ENCODE results near the gene OR5H14.

DNA sequence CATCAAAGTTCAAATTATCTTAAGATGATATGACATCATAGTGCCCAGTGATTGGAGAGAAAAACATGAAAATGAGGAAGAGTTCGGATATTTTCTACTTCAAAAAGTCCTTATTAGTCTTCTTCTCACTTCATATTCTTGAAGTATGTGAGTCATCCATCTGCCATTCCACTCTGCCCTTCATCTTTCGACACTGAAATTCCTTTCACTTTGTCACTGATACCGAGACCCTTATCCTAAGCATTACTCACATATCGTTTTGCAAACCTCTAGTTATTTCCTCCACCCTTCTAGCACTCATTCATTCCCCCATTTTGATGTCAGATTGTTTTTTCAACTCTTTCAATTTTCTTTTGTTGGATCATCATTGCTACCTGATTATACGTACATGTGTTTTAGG lies 4.0 kb downstream of the OR5H14 start:
- TF ChIP-seq, protein P1, sequence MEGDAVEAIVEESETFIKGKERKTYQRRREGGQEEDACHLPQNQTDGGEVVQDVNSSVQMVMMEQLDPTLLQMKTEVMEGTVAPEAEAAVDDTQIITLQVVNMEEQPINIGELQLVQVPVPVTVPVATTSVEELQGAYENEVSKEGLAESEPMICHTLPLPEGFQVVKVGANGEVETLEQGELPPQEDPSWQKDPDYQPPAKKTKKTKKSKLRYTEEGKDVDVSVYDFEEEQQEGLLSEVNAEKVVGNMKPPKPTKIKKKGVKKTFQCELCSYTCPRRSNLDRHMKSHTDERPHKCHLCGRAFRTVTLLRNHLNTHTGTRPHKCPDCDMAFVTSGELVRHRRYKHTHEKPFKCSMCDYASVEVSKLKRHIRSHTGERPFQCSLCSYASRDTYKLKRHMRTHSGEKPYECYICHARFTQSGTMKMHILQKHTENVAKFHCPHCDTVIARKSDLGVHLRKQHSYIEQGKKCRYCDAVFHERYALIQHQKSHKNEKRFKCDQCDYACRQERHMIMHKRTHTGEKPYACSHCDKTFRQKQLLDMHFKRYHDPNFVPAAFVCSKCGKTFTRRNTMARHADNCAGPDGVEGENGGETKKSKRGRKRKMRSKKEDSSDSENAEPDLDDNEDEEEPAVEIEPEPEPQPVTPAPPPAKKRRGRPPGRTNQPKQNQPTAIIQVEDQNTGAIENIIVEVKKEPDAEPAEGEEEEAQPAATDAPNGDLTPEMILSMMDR (IDR thresholded peaks at IDR 0.05), result no peak
- no peak for TF ChIP-seq EP300 (IDR thresholded peaks at IDR 0.05)
- TF ChIP-seq POLR2A (IDR thresholded peaks at IDR 0.05), result no peak

All from ovary (tissue), 3 donors.